ENCODE measurements around the gene DBN1.
"Not testable (repeated sequence)": the region's sequence is repeated elsewhere in the genome, so short reads cannot be mapped to it uniquely, and the experiment has no call there.

Gene DBN1

DNA sequence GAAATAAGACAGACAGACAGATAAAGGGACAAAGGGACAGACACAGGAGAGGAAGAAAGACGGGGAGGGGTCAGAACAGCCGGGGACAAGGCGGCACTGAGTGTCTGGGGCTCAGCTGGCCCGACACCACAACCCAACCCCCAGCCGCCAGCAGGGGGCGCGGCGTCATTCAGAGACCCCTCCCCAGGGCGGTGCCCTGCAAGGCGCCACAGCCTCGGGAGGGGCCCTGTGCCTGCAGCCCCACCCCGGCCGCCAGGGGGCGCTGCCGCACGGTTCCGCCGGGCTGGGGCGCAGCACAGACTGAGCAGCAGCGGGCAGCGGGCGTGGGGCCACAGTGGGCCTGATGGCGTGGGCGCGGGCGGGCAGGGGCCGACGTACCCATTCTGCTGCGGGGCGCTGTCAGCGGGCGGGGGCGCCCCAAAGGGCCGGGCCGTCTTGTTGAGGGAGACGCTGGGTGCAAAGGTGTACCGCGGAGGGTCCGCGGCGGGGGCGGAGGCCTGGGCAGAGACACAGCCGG is 18.1 kb upstream of the DBN1 start:
- DNase-seq (ENCODE audit: low read depth, low spot score) = peak; percentile 95

DNA sequence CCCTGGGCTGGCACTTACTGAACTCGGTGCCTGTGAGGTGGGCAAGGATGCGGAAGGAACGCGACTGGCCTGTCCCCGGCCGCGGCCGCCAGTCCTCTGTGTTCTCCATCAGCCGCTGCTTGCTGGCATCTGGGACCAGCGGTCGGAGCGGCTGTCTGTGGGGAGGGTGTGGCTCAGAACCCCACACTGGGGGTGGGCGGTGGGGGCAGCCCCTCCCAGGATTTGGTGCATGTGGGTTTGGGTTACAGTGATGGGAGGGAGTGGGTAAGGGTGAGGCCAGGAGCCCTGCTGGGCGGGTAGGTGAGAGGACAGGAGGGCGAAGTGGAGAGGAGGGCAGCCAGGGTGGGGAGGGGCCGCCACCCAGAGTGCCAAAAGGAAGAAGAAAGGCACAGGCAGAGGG is 17.6 kb upstream of the DBN1 start:
- no peak for DNase-seq (ENCODE audit: low read depth, low spot score)

DNA sequence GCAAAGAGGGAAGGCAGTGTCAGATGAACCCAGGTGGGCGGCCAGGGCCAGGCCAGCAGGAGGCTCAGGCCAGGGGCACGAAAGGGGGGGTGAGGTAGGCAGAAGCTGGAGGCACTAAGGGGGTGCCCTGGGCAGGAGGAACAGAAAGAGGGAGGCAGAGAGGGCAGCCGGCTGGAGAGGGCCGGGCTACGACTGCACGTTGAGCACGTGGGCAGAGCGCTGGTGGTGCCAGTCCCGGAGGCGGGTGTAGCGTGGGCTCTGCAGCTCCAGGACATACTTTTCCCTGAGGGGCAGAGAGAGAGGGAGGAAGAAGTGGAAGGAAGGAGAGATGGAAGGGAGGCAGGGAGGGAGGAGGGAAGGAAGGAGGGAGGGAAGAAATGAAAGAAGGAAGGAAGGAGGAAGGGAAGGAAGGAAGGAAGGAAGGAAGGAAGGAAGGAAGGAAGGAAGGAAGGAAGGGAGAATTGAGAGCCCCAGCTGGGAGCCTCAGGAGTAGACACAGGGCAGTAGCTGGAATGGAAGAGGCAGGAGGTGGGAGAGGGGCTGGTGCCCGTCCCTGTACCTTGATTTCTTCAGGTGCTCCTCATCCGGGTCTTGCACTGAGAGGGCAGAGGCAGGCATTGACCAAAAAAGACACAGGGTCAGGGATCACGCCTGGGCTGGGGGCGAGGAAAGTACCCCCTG is 17.0 kb upstream of the DBN1 start:
- no peak for DNase-seq (ENCODE audit: low read depth, low spot score)

DNA sequence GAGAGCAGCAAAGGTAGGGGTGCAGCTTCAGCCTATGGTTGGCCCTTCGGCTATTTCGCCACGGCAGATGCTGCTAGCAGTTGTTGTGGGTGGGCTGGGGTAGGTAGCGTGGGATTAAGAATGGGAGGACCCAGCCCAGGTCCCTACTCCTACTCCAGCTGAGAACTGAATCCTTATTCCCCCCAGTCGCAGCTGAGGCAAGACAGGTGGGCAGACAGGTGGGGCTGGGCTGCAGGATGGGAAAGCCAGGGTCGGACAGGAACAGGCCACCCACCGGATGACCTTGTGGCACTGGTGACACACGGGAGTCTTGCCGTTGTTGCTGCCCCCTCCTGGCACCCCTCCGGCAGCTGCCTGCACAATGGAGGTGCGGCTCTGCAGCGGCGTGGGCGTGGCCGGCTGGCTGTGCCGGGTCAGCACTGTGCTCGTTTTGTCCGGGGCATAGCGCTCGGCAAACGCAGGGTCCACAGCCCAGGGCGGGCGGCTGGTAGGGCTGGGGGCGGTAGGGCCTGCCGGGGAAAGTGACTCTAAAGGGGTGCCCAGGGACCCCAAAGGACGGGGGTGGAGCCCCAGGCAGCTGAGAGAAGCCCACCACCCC is 15.8 kb upstream of the DBN1 start:
- DNase-seq (ENCODE audit: low read depth, low spot score) = no peak

DNA sequence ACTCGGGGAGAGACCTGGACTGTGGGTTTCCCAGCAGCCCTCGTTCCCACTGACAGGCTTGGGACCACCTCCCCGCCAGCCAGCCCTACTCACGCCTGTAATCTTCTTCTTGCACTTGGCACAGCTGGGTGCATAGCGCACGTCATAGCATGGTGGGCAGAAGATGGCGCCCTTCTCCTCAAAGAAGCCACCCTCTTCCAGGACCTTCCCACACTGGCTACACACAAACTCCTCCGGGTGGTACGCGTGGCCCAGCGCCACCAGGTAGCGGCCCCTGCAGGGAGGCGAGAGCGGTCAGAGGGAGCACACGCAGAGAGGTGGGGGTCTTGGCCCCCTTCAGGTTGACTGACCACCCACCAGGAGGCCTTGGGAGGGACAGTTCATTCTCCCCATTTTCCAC is 14.5 kb upstream of the DBN1 start:
- DNase-seq (ENCODE audit: low read depth, low spot score) = no peak

DNA sequence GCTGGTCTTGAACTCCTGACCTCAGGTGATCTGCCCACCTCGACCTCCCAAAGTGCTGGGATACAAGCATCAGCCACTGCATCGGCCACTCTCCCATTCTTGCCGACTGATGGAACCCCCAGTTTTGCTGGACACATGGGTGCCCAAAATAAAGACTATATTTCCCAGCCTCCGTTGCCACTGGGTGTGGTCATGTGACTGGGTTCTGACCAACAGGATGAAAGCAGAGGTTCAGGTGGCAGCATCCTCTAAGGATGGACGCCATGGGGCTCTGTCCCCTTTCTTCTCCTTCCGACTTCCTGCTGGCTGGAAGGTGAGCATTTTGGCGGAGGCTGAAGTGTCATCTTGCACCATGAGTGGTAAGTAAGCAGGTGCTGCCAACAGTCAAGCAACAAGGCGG is 13.7 kb upstream of the DBN1 start:
- DNase-seq (ENCODE audit: low read depth, low spot score) = no peak

DNA sequence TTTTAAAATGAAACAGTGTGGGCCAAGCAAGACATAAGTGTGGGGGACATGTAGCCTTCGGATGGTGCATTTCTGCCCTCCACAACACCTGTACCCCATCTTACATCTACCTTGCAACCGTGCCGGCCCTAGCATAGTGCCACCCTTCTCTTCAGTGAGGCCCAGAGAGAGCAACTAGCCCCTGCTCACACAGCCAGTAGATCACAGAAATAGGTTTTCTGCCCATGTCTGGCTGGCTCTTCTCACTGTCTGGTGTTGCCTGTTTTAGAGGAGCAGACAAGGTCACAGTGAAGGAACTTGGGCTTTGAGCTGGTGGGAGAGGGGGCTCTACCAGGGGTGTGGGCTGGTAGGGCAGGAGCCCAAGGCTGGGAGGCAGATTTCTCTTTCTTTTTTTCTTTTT is 12.8 kb upstream of the DBN1 start:
- no peak for DNase-seq (ENCODE audit: low read depth, low spot score)

DNA sequence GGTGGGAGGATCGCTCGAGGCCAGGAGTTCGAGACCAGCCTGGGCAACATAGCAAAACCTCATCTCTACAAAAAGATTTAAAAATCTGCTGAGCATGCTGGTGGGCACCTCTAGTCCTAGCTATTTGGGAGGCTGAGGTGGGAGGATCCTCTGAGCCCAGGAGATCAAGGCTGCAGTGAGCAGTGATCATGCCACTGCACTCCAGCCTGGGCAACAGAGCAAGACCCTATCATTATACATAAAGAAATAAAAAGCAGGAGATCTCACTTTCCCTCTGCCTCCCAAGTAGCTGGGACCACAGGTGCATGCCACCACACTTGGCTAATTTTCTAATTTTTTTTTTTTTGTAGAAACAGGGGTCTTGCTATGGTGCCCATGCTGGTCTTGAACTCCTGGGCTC is 12.3 kb upstream of the DBN1 start:
- DNase-seq (ENCODE audit: low read depth, low spot score) = not testable (repeated sequence)

DNA sequence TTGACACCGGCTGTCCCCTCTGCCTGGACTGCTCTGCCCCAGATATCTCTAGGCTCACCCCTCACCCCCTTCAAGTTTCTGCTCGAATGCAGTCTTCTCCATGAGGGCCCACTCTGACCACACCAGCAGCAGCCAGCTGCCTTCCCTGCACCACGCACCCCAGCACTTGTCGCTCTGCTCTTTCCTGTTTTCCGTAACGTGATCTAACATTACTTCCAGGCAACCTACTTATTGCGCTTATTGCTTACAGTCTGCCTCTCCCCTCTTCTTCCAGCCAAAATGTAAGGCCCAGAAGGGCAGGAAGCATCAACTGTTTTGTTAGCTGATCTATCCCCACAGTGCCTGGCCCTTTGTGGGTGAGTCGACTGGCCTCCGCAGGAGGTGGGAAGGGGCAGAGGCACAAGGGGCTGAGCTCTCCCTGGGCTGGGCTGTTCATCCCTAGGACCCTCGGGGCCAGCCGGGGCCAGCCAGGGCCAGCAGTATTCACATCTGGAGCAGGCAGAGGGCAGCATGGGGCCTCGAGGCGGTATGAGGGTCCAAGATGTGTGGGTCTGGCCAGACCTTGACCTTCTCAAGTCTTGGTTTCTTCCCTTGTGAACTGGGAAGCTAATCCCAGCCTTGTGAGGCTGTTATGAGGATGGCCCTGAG is 11.6 kb upstream of the DBN1 start:
- DNase-seq (ENCODE audit: low read depth, low spot score) = no peak

DNA sequence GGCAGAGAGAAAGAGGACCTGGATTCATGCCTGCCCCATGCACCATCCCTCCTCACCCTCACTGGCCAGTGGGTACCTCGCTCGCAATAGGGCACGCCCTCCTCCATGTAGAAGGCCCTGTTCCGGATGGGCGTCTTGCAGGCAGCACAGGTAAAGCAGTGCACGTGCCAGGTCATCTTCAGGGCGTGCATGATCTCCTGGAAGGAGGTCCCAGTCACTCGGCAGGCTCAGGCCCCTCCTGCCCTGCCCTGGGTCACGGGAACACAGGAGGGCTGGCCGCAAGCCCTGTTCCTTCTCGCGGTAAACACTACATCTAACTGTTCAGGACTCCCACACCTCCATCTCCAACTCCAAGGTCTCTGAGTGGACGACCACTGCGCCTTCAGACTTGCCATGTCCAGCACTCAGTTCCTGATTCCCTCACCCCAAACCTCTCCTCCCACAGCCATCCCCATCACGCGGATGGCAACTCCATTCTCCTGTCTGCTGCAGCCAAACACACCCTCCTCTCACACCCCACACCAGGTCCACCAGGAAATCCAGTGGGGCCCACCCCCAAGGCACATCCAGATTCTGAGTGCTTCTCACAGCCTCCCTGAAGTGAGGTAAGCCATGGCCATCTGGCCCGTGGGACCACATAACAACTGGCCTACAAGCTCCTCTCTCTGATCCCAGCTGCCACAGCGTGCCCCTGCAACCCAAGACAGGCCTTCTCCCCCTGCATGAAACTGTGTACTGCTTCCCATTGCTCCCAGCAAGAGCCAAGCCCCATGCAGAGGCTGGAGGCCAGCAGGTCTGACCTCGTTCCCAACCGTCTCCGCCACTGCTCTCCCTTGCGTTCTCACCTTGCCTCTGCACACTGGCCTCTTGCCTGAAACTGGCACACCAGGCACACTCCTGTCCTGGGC is 10.8 kb upstream of the DBN1 start:
- DNase-seq (ENCODE audit: low read depth, low spot score) = no peak

DNA sequence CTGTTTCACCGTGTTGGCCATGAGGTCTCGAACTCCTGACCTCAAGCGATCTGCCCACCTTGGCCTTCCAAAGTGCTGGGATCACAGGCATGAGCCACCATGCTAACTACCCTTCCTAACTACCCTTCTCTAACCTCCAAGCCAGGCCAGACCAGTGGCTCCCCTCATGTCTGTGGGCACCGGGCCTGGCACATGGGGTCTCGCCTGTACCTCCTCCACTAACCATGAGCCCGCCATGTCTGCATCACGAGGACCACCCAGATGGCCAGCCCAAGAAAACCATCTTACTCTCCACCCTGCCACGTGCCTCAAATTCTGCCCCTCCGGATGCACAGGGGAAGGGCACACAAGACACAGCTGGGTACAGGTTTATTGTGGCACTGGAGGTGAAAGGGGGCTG is 9.6 kb upstream of the DBN1 start:
- no peak for DNase-seq (ENCODE audit: low read depth, low spot score)

DNA sequence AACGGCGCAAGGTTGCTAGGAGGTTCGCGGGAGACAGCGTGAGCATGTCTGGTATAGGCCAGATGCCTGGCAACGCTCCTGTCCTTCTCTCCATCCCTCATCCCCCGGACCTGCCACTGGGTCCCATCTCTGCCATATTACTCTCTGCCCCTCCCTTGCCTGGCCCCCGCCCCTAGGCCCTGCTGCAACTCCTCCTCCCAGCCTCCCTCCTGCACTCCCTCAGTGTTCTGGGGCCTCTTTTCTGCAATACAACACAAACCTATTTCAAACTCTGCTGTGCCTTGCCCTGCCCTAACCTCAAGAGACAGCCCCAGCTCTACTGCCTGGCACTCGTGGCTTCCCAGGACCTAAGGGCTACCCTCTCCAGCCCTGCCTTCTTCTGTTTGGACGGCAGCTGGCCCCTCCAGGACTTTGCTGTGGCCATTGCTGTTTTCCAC is 8.9 kb upstream of the DBN1 start:
- DNase-seq (ENCODE audit: low read depth, low spot score) = no peak

DNA sequence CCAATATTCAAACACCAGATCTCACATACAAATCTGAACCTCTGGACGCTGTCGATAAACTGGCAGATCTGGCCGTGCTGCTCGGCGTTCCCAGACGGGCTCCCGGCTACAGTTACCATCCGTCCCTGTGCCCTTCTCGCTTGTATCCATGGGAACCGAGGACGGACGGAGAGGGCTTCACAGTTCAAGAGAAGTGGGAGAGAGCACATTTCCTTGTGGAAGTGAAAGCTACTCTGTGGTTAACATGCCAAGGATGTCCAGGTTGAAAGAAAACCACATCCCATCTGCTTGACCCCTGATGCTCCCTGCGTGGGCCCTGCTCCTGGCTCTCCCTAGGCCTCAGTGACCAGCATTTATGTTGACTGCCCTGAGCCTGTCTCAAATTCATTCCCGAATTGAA is 6.3 kb upstream of the DBN1 start:
- no peak for DNase-seq (ENCODE audit: low read depth, low spot score)

DNA sequence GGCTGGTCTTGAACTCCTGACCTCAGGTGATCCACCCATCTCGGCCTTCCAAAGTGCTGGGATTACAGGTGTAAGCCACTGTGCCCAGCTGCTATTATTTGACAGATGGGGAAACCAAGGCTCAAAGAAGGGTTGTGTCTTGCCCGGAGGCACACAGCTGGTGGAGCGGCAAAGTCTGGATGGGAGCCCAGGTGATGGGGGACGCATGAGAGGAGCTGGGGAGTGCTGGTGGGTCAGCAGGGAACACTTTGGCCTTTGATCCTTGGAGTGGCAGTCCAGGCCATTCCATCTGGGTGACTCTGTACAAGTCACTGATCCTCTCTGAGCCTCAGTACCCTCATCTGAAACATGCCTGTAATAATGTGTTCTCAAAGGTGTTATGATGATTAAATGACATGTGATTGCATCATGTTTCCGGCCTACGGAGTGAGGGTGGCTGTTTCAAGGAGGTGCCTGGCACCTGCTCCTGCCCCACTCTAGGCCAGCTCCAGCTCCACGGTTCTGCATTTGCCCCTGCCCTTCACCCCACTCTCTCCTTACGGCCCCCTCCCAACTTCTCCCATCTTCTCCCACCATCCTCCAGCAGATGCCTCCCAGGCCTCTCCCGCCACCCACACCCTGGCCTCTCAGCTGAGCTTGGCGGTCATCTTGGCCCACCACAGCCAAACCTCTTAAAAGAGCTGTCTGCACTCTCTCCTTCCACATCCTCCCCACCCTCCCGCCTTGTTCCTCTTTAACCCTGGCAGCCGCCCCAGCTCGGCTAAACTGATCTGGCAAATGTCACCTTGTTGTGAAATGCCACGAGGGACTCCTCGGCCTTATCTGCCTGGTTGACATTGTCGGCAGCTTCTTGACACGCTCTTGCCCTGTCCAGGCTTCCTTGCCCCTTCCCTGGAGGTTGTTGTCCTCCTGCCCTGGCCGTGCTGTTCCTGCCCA is 5.5 kb upstream of the DBN1 start:
- no peak for DNase-seq (ENCODE audit: low read depth, low spot score)

DNA sequence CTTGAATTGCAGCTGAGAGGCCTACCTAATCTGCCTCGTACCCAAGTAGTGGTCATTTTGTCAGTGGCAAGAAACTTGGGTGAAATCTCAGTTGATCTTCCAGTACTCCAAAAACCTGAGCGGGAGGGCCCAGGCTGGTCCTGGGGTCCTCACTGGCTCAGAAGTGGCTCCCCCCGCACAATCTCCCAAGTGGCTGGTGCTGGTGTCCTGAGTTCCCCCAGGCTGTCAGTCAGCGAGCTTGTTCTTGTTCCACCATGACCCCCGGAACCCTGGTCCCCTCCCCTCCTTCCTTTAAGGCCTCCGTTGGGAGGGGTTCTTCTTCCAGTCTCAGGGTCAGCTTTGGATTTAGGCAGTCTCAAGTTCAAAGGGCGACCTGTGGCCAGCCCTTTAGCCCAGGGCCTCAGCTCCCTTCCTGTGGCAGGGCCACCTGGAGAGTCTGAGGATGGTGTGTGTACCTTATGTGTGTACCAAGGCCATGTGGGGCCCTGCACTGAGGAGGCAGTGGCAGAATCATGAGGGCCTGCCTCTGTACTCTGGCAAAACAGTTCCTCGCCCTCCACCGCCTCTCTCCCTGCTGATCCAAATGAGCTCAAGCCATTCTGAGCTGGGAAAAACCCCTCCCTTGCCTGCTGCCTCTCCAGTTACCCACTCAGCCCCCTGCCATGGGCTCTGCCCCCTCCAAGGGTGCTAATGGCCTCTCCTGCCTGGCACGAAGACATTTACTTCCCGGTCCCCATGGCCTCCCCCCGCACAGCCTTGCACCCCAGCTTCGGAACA is 4.5 kb upstream of the DBN1 start:
- DNase-seq (ENCODE audit: low read depth, low spot score) = no peak

DNA sequence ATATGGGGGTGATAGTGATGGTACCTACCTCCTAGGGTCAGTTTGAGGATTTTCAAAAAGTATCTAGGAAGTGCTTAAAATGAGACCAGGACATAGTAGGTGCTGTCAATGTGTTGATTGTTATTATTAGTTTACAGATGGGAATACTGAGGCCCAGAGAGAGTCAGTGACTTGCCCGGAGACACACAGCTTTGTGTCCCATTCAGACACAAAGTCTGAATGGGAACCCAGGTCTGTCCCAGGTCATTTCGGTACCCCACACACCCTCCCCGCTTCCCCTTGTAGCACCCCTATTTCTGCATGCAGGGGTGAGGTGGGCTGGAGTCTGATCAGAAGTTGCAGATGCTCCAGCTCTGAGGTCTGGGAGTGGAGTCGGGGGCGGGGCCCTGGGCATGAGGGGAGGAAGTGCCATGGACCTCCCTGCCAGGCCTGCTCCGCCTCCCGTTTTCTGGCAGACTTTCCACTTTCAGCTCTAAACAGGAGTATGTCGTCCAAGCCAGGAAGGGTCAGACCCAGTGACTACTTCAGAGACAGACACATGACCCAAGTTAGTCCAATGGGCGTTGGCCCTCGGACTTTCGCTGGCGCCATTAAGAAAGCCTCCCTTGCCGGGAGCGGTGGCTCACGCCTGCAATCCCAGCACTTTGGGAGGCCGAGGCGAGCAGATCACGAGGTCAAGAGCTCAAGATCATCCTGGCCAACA is 3.2 kb upstream of the DBN1 start:
- DNase-seq (ENCODE audit: low read depth, low spot score) = peak; percentile 73

DNA sequence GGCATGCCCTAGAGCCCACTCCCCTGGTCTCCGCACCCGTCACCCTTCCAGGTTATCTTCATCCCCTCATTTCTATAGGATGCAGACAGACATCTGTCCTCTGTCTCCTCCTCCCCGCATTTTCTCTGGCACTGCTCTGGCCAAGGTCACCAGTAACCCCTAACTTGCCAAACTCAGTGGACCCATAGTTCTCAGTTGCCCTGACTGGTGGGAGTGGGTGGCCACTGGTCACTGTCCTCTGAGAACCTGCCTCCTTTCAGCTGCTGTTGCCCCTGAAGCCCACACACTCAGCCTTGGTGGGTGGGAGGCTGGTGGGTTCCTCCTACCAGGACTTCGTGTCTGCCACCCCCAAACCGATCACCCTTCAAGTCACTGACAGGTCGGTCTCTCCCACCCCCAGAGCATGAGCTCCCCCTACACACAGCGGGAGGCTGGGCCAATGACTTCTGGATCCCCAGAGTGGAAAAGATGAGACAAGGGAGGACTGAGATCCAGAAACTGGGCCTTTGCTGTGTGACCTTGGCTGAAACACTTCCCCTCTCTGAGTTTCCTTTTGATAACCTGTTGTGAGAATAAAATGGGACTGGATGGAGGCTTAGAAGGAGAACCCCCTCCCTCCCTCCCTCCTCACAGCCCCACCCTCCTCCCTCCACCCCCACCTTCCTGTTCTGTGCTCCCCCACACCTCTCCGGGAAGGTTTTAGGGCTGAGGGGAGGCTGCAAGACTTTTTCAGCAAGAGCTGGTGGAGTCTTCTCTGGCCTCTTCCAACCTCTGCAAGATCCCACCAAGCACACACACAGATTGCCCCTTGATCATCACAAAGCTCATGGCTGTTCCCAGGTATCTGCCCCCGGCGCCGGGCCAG is 2.4 kb upstream of the DBN1 start:
- no peak for DNase-seq (ENCODE audit: low read depth, low spot score)

DNA sequence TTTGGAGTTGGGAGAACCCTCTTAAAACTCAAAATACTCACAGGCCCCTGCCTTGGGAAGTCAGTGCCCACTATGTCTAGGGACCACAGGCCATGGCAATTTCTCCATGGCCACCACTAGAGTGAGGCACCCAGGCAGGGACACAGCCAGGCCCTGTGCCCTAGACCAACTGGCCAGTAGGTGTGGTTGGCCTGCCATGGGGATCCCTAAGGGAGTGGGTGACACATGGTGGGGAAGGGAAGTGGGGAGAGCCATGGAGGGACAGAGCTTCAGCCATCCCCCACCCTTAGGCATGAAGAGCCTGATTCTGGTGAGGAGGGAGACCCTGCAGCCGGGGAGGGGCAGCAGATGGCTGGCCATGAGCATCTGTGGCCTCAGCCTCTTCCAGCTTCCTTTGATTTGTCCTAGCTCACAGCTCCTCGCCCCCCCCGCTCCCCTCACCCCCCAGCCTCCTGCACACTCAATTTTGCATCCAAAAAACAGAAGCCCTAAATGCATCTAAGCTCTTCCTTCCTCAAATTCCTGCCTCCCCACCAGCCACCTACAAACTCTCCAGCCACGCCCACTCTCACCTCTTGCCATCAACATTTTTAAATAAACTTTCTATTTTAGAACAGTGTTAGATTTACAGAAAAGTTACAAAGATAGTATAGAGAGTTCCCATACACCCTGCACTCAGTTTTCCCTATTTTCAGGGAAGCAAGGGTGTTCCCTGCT is 1.6 kb upstream of the DBN1 start:
- no peak for DNase-seq (ENCODE audit: low read depth, low spot score)
